Stimulated activated naive CD4-positive, alpha-beta T cell (primary cell): ENCODE data around the gene KCNIP4.

Source experiments
- DNase-seq, 6 experiments: peaks; one replicate each; lab custom pipeline; 2025; lab: John Stamatoyannopoulos, UW

Gene KCNIP4

DNA sequence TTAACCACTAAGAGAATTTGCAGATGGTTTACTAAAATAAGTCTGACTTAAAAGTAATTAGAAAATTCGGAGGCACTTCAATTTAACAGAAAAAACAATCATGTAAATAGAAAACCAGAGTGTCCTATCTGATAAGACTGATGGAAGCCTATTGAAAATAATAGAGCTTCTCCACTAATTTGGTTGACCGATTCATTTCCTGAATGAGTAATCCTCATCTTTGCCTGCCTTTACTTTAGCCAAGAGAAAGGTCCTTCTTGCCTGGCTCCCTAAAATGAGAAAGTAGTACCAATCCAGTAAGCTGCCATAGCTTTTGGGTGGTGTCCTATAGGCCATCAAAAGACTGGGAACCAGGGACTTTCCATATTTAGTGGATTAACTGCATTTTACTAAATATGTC is 48.4 kb downstream of the KCNIP4 start:
- DNase-seq, result no peak

DNA sequence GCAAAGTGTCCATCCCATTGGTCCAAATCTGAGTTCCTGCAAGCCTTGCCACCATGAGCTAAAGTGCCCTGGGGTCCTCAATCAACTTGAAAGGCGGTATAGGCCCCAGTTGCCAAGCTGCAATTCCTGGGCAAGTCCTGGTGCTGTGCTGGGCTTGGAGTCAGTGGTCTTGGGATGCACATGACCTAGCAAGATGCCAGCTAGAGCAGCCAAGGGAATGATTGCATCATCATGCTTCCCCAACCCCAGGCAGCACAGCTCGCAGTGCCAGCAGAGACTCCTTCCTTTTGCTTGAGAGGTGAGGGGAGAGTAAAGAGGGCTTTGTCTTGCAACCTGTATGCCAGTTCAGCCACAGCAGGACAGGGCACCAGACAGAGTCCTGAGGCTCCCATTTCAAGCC is 50.5 kb downstream of the KCNIP4 start:
- DNase-seq, result no peak

DNA sequence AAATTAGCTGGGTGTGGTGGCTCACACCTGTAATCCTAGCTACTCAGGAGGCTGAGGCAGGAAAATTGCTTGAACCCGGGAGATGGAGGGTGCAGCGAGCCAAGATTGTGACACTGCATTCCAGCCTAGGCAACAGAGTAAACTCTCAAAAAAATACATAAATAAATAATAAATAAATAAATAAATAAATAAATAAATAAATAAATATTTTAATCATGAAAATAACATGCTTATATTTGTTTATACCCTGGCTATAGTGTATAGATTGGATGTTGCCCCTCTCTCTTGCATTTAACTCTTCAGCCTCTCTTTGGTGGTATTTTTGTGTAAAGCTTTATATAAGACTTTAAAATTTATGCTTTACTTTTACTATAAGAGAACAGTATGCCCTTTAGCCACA is 51.8 kb downstream of the KCNIP4 start:
- DNase-seq, result no peak

DNA sequence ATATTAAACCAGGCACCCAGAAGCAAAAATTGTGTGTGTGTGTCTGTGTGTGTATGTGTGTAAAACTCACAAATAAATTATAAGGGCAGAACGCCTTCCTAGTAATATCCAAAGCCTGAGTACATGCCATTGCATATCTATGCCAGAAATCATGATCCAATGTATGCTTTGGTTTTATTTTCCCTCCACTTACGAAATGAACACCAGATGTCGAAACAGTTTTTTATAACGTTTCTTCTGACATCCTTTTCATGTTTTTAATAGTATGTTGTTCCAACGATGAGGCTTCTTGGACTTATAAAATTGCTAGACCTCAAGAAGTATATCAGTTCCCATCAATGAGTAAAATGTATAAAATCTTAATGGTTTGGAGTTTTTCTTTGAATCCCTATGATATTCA is 55.4 kb downstream of the KCNIP4 start:
- DNase-seq, result no peak

DNA sequence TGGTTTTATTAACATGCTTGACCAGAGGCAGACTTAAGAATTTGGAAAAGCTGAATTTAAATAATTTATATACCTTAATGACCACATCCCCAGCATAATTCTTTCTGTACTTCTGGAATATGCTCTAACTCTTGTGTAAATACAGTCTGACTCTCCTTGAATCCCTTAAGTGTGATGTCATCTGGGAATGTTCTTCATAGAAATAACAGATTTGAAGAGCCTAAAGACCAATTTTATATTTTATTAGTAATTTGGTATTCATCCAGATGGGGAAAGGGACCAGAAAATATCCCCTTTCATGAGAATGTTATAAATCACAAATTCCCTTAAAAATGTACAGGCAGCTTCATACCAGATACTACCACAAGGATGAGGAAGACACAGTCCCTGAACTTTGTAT is 58.3 kb downstream of the KCNIP4 start:
- DNase-seq, result no peak

DNA sequence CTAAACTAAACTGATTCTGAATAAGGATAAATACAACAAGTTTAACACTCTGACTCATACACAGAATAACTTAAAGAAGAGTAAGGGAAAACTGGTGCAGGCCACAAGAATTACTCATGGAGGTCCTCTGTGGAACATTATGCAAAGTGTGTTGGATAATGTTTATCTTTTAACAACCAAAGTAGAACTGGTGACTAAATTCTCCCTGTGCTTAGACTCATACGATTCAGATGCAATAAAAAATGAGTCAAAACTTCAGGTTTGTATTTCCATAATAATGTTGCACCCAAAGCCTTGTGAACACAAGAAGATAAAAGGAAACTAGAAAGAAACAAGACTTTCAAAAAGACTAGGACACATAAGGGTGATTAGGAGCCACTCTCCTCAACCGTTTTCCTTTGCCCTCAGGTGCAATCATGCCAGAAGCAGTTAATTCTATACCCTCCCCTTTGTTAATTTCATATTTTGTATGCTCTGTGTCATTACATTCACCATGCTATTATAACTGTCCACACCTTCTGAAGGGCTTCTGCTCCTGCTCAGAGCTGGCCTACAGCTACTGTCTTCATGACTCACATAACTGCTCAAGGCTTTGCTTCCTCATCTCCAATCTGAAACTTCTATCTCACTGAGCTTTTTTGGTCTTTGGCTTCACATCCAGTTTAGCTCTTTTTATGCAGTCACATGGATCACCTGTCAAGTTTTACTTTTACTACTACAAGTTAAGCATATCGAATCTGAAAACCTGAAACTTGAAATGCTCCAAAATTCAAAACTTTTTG is 60.2 kb downstream of the KCNIP4 start:
- no peak for DNase-seq

DNA sequence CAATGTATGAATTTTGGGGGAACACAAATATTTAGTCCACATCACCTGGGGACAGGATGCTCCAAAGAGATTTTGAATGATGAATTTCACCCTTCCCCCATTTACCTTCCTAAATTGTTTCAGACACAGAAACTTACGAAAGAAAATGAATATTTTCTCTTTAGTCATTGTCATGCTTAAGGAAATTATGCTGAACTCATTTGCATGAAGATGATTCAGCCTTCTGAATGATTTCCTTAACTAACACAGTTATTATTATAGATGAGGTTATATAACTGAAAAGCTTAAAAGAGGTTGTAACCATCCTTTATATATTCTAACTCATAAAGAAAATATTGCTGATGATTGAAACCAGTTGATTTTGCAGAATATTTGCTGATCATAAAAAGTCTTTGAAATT is 61.1 kb downstream of the KCNIP4 start:
- no peak for DNase-seq

DNA sequence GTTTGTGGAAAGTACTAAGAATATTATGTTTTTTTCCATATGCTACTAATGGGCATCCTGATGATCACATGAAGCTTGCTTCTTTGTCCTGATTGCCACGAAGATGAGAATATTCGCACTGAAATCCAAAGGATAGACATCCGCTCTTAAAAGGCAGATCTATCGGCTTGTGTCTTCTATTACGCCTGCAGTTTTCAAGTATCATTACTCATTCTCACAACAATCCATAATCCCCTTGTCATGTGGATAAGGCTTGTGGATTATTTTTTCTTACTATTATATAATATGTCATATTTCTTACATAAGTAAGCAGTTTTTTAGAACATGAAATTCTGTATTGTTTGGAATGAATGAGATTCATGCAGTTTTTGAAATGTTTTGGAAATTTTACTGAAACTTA is 62.8 kb downstream of the KCNIP4 start:
- no peak for DNase-seq

DNA sequence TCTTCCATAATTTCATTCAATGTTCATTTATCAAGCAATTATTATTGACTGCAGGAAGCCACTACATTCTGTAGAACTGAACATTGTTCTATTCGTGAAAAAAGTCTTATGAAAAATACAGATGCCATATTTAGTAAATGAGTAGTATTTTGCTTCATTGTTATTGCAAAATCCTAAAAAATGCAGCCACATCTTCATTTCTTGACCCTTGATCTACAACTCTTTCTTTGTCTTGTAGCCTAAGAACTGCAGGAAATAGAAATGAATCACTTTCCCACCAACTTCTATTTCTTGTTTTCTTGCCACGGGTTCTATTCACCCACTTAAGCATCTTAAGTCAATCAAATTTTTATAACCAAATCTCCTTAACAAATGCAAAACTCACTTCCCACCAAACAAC is 63.3 kb downstream of the KCNIP4 start:
- no peak for DNase-seq

DNA sequence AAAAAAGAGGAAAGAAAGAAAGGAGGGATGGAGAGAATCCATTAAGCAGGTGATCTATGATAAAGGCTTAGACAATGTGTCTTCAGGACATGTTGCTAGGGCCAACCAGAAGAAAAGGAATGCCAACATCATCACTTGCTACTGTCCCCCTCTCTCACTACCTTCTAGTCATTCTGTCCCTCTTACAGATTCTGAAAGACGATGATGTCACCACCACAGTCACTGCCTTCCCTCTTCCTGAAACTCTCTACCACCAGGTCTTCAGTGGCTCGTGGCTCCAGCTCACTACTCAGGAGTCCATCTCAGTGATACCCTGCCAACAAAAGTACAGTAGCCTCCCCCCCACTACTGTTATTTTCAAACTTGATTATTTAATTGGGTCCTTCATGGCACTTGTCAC is 64.0 kb downstream of the KCNIP4 start:
- no peak for DNase-seq

DNA sequence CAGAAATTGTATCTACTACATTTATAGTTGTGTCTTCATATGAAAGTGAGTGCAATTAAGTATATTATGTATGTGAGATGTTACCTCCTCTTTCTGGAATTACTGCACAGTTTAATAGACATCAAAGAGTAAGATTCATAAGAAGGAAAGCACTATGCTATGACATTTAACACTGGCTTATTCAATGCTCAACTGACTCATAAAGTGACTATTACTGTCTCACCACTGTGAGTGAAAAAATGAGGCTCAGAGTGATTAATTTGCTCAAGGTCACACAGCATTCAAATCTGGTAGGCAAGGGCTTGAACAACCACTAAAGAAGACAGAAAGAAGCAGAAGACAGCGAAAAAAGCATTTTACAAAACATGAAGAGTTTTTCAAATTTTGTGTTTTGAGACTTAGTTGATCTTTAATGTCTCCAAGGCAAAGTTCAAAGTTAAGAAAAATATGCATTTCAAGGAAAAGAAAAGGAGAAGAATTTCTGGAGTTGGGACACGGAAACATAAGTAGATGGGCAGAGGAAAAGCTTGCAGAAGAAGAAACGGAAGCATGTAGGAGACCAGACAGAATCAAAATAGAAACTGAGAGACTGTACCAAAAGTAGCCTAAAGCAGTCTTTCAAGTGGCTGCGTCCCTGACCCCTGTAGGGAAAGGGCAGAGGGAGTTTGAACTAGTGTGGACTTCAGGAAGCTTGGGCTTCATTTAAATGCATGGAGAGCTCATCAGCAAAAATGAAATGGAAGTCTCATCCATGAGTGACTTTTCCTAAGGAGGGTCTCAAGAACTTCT is 66.3 kb downstream of the KCNIP4 start:
- DNase-seq, result no peak

DNA sequence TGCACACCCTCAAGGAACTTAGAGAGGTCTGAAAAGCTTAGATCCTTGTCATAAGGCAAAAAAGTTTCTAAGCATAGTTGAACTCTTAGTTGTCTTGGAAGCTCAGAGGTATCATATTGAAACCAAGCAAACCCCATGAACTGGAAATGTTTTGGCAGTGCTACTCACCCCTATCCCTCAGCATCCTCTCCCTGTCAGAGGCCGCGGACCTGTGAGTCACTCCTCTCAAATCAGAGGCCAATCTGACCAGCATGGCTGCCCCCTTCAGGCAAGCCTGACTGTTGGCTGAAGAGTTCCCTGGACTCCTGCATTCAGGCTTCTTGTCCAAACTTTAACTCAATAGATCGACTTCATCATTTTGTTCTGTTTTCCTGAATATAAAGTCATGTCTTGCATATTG is 69.4 kb downstream of the KCNIP4 start:
- no peak for DNase-seq

DNA sequence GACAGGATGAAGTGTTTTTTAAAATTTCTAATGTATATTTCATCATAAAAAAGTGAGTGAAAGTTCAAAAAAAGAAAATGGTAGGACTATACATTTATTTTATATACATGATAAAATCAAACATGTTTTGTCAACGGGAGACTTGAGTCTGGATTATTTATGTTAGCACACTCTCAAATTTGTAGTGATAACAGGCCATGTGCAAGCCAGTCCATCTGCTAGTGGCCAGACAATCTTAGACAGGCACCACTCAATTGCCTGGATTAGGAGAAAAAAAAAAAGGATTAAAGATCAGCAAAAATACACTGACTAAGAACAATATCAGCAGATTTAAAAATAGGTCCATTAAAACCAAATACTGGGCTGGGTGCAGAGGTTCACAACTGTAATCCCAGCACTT is 71.9 kb downstream of the KCNIP4 start:
- no peak for DNase-seq

DNA sequence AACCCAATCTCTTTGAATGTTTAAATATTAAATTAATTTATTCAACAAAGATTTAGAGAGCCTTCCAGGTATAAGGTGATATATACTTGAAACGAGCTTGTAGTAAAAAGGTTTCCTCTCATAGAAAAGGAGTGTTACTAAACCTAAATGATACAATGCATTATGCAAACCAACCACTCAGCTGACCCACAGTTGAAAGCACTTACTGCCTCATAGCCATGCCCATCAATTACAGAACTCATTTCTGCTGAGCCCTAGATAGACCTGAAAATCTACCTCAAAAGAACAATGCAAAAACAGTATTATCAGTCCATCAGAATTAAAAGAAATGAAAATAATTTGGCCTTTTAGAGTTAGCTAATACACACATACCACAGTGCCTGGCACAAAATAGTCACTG is 75.4 kb downstream of the KCNIP4 start:
- DNase-seq, result no peak

DNA sequence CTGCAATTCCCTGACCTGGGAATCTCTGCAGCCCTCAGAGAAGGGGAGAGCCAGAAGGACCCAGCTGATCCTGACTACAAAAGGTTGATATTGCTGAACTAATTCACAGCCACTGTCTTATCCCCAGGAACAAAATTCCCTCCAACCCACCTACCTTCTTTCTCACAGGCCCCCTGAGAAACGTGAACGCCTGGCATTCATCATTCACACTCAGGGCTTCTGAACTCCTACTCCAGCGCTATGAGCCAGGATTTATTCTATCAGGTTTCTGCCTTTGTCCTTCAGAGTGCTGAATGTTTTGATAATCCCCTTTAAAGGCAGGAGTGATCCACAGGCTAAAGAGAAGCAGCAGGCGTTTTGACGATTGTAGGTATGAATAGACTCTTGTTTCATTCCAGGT is 76.5 kb downstream of the KCNIP4 start:
- DNase-seq, result no peak

DNA sequence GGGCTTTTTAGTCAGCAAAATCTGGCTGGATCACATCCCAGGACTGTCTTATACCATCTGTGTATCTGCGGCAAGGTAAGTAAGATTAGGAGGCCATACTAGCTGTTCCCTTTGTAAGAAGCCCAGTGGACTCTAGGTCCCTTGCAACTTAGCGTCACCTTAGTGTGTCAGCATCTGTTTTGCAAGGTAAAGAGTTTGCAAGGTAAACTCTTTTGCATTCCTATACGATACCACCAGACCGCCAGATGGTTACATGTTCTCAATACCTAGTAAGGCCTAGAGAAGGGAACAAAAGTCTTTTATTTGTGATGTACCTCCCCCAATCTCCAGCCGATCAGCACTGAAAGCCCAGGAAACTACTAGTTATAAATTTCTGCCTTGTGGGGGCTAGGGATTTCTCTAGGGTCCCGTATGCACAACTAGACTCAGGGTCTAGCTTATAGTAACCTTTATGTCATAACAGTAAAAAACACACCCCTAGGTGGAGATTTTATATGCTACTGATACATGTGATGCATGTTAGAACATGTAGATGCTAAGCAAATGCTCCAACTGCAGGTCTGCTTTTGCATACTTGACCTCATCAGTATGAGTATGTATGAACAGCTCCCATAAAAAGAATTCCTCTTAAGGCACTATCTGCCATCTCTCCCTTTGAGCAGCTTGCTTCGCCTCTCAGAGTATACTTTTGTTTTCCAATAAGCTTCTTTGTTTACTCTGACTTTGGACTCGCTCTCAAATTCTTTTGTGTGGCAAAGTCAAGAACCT is 78.4 kb downstream of the KCNIP4 start:
- DNase-seq, result no peak

DNA sequence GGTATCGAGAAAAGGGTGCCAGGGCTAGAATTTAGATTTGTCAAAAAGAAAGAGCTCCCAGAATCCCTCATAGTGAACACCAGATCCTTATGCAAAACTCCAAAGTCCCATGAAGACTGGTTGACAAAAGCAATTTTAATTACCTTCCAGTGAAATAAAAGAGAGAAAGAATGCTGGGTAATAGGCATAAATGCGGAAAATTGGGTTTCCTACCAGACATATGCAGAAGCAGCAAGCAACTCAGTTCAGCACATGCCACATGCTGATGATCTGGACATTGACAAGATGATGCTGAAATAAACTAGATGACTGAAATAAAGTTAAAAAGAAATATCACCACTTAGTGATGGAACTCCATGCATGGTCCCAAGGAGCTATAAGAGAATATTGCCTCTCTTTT is 83.9 kb downstream of the KCNIP4 start:
- no peak for DNase-seq

DNA sequence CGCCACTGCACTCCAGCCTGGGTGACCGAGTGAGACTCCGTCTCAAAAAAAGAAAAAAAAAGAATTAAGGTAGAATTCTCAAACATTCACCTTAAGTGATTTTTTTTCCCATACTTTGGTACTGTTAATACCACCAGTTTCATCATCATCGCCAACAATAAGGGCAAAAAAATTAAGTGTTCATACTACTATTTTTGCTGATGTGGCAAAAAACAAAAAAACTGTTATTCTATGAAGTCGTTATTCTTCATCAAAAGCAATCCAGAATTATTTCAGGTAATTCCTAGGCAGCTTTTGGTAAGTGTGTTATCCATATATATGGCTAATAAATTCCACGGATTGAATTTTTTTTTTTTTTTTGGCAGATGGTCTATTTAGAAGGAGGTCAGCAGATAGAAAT is 85.7 kb downstream of the KCNIP4 start:
- DNase-seq, result no peak

DNA sequence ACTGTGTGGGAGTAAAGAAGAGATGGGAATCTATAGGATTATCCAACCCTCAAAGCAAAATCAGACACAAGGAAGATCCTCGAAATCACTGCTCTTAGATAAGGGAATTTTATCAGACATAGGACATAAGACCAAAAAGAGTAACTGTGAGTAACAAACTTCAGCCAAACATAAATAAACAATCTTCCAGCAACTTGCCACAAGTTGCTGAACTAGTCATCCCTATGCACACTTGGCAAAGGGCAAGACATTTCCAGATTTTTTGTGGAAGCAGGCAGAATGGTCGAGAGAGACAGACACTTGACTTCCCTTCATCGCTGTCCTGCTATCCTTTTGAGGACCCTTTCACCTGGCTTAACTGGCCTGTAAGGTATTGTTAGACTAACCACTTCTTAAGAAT is 89.6 kb downstream of the KCNIP4 start:
- no peak for DNase-seq

DNA sequence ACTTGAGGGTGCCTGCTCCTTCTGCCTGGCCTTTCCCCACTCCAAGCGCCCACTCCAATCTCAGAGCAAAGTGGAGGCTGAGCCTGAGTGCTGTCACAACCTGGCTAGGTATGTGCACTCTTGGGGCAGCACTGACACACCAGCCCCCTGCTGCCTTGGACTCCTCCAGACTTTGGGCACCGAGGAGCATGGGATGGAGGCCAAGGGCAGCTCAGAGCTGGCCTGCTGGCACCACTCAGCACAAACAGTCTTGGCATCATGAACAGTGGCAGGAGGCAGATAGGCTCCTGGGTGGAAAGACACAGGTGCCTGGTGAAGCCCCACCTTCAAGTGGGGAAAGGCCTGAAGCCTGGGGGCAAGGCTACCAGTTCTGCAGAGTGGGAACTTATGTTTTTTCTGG is 91.8 kb downstream of the KCNIP4 start:
- no peak for DNase-seq

DNA sequence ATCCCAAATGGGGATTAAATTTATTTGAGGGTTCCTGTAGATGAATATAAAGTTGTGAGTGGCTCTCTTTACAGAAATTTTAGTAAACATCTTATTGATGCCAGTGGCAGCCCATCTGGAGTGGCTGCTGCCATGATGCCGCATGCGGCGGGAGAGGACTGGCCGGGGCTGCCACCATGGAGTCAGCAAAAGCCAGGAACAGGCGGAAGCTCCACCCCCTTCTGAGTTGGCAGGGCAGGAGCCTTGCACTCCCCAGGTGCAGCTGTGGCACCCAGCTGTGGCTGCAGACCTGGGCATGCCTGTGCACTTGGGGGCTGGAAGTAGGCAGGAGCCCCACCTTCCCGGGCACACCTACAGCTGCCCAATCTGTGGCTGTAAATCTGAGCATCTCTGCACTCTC is 92.3 kb downstream of the KCNIP4 start:
- no peak for DNase-seq

DNA sequence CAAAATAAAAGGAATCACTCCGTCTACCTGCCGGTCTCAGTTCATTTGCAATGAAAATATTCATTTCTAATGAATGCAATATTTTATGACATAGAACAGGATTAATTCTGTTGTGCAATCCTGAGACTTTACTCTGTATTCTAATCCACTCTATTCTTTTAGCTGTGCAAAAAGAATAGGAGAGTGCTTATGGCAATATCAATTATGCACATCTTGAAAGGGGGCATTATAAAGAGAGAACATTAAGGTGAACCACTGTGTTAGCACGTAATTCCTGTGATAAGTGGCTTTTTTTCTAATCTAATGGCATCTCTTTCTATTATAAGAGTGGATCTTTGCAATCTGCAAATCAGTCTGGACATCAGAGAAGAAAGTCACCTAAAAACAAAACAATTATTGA is 99.5 kb downstream of the KCNIP4 start:
- DNase-seq, result no peak

DNA sequence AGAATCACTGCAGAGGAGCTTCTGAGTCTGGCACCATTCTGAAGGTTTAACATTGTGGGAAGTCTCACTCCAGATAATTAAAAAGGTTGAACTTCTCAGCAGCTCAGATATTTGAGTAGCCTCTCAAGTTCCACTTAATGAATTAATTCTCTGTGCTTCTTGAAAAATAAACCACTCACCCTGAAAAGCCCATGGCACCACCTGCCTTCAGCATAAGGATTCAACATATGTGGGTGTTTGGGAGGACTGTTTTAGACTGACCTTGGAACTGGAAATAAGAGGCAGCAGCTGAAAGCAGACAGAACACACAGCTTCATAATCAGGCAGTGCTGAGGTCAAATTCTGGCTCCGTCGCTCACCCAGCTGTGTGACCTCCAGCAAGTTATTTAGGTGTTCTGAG is 100.6 kb downstream of the KCNIP4 start:
- no peak for DNase-seq
